ENCODE measurements around the gene HOXC6.

GRCh38 chr12:54004063-54004840 lies 24.0 kb upstream of the HOXC6 start:
- no peak for TF ChIP-seq CTCF (IDR thresholded peaks at IDR 0.05)
- TF ChIP-seq ZFX (IDR thresholded peaks at IDR 0.05; ENCODE audit: borderline replicate concordance) = no peak
